Stimulated activated CD4-positive, alpha-beta T cell treated with anti-CD3 and anti-CD28 coated beads, Interleukin-15, amount 100 ng/mL, for 48 hours (primary cell): ENCODE data around the gene KRT33A.

Source experiments
- DNase-seq, 2 donors: peaks; one replicate each; pipeline ENCODE4 v3.0.0-alpha.2; 2020; ENCODE audit warnings: low read depth in 2 of 2

The KRT33A gene

DNA sequence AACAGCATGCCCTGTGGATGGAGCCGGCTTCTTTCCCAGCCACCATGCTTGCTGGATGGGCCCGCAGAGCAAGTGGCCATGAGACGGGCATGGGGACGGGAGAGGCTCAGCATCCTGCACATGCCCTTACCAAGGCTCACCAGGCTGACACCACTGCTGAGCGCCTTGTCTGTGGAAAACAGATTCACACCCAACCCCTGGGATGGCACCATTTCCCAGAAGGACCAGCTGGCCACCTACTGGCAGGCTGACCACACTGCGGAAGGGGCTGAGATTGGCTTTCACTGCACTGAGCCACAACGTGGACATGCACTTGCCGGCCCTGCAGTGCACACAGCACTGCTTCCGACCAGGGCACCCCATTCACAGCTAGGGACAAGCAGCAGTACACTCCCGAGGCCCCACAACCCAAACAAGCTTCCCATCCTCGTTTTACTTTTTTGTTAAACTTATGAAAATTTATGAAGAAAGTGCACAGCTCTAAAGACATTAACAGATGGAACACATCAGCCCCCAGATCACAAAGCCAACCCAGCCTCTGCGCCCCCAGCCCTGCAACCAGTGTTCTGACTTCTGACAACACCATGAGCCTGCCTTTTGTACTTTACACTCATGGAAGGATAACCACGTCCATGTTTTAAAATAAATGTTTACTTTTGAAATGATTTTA, 21.2 kb downstream of the KRT33A start:
- DNase-seq = no peak

DNA sequence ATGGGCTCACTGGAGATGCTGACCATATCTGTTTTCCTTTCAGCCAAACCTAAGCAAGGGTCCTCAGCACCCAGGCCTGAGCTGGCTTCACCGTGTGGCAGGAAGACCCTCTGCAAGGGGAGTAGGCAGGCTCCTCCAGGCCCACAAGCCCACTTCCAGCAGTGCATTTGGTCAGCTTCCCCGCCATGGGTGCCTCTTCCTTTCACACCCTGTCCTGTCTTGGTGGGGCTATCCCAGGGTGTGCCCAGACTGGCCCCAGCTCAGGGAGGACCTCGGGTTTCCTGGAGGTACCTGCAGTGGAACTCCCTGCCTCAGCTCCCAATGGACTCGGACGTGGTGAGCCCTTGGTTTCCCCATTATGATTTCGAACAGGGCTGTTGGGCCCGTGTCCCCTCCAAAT, 22.4 kb downstream of the KRT33A start:
- DNase-seq = no peak

DNA sequence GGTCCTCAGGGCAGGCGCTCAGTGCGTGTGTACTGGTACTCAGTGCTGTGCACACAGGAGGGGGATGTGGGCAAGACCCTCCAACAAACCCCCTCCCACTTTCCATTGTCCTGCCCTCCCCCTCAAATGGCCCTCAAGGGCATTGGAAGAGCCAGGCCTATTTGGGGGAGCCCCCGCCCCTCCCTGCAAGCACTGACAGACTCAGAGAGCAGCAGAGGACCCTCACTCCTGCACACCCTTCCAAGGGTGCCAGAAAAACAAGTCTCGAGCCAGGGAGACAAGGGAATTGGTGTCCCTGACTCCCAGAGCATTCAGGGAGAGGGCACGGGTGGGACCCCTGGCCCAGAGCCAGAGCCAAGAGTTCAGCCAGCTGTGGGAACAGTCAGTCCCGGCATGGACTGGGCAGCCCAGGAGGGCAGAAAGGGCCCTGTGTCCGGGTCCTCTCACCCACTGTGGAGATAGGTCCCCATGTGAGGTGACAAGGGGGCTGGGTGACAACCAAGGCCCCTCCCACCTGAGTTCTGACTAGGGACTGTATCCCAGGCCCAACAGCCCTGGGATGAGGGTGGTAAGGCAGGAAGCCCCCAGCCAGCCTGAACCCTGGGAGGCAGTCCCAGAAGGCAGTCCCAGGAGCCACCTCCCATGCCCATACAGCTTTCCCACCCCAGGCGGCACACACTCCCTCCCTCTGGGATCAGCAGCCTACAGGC, 23.1 kb downstream of the KRT33A start:
- DNase-seq = no peak

DNA sequence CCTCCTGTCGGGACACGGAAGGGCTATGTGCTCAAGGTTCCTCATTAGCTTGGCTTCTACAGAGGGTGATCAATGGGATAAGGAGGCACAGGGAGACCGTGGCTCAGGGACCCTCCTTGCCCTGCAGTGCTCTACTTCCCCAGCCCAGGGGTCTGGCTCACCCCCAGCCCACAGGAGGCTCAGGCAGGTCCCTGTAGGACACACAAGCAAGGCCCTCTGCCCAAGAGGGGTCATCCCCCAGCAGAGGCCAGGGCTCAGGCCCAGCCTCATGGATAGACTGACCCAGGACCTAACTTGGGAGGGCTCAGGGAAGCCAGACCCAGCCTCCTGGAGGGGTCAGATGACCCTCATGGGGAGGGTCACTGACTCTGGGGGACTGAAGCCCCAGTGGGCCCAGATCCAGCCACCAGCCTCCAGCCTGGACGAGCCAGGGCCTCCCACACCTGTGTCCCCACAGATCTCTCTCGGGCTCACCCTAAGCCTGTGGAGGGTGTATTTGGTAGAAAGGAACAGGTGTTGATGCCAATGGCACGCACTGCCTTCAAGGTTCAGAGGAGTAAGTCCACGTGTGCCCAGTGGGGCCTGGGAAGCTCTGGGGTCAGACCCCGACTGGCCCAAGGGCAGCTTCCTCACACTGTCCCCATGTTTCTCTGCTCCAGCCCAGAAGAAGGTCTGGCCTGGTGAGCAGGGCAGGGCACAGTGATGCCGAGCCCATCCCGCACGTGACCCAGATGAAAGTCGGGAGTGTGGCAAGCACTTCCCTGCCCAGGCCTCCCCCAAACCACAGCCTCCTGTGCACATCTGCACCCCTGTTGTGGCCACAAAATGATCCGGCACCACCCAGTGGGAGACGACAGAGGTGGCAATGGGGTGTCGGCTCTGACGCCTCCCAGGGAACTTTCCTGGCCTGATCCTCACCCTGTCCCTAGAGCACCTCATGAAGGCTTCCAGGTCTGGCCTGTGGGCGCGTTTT, 24.2 kb downstream of the KRT33A start:
- DNase-seq = no peak

DNA sequence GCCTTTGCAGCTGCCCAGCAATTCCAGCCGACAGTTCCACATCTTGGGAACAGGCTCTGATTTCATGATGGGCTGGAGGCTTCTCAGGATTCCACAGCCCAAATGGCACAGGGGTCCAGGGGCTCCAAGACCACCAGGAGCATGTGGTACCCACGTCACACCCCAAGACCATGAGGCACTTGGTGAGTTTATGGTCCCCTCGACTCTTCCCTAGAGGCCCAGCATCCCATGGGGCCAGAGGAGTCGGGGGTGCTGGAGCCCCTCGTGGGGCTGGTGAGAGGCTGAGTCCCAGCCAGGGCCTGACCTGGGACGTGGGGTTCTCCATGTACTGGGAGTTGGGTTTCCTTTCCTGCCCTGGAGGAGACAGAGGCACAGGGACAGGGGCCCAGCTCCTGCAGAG, 25.0 kb downstream of the KRT33A start:
- no peak for DNase-seq

DNA sequence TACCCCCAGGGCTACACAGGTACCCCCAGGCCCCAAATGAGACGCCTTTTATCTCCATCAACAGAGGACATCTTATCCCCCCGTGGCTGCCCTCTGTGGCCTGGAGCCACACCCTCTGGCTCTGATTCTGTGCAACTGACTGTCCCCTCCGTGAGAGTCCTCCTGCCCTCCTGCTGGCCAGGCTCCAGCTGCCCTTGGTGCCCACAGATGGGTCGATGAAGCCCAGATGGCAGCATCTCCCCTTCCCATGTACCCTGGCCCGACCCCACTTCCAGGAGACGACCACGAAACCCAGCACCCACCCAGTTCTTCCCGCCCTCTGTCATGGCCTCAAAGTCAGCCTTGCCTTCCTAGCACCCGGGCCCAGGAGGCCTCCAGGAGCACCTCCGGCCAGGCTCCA, 25.5 kb downstream of the KRT33A start:
- DNase-seq = no peak

DNA sequence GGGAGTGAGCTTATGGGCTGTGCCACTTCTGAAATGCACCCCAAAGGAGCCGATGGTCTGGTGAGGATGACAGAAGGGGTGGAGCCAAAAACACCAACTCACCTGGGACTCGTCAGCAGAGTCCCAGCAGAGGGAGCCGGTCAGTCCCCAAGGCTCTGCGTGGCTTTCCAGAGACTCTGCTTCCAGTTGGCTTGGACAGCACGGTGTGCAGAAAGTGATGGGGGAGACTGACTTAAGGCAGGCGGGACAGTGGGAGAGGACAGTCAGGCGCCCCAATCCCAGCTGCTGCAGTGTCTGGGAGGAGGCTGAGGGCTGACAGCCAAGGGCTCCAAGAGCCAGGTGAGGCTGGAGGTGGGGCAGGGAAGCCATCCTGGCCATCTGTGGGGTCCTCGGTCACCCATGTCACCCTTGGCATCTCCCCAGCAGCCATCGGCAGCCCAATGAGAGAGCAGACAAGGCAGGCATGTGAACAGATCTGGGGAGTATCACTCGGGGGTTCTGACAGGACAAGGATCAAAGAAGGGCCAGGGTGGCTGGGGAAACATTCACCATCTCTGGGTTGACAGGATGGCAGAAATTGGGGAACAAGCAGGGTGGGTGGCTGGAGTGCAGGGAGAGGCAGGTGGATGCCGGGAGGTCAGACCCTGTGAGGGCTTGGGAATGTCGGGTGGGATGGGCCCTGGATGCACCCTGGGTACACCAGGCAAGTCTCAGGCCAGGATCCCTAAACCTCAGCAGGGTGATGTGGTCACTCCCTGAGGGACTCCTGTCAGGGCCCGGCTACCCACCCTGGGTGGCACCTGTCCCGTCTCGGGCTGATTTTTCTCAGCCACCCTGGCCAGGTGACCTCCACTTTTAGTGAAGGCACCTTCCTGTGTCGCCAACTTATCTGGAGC, 26.2 kb downstream of the KRT33A start:
- no peak for DNase-seq

DNA sequence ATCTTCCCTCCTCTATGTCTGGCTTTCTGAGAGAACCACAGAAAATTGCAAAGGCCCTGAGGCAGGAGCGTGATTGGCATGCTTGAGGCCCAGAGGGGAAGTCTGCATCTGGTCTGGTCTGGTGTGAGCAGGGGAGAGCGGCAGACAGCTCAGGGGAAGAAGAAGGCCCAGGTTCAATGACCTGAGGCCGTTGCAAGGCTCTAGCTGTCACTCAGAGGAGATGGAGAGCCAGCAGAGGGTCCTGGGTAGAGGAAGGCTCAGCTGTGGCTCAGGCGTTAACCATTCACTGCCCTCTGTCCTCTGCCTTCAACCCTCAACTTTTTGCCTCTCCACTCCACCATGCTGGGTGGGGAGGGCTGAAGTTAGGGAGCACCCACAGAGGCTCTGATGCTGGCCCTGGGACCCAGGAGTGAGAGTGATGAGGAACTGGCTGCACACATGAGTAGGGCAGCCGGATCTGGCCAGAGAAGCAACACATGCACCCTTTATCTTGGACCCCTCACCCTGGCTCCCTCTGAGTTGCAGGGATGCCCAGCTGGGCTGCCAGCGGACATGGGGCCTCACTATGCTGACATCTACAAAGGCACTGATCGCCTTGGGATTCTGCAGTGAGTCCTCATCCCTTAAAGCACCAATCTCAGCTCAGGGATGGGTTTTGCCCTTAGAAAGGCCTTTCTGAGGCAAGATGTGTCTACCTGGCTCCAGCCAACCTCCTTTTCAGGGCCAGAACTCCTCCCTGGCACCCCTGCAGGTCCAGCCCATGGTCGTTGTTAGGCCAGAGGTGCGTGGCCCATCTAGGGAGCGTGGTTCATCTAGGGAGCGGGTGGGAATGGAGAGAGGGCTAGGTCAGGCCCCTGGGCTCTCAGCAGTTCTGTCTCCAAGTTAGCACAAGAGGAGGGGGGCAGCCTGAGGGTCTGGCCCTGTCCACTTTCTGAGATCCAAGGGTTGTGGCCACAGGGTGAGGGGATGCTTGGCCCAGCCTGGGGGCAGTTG, 27.4 kb downstream of the KRT33A start:
- no peak for DNase-seq

DNA sequence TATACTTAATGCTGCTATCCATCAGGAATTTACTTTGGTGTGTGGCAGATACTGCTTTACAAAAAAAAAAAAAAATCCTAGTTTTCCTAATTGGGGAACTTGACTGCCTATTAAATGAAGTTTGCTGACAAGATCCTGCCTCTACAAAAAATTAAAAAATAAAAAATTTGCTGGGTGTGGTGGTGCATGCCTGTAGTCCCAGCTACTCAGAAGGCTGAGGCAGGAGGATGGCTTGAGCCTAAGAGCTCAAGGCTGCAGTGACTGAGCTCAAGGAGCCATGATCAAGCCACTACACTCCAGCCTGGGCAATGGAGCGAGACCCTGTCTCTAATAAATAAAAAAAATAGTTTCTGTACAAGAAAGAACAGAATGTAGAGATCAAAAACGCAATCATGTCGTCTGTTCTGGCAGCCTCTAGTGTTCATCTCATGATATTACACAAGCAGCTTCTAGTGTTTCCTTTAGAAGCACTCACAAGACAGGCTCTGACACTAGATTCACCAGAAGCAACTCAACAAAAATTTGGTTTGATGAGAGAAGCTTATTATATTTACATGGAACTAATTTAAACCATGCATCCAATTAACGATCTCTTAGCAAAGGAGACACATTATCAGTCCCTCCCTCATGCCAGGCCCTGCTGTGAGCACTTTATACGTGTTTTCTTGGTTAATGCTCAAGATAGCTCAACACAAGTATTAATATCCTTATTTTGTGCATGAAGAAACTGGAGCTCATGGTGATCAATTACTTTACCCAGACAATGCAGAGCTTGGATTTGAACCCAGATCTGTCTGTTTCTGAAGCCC, 28.3 kb downstream of the KRT33A start:
- DNase-seq = no peak

DNA sequence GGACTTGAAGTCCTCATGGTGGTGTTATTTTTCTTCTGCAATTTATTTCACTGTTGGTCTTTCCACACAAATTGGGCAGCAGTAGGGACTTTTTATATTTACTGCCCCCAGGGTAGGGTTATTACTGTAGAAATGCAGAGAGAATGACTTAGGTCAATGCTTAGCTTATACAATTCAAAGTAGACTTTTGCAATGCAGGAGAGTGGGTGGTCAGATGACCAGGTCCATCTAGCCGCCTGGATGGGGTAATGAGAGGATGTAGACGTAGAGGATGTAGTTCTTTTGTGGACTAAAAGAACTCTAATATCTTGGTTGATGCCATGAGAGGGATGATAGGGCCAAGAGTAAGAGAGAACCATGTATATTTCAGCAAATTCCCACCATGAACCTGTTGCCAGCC, 32.4 kb downstream of the KRT33A start:
- DNase-seq = no peak

DNA sequence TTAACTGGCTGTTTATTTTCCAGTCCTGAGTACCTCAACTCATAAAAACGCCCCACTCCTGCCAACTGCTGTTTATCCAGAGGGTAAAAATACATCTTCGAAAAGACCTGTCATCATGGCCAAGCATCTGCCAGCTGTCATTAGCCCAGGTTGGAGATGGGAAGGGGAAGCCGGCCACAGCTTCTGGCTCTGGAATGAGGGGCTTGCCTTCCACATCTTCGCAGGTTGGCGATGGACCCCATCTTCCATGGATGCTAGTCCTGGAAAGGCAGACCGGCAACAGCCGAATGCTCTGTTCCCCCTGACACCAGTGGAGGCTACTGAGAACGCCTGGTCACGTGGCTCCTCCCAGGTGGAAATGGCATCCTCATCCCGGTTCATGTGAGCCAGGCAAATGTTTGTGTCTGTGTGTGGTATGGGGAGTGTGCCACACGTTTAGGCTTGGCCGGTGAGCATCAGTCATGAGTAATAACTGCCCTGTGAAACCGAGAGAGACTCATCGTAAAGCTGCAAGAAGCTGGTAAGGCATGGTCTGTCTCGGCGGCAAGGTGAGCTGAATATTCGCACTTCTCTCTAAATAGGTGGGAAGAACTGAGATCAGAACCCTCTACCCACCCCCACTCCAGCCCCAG, 34.7 kb downstream of the KRT33A start:
- no peak for DNase-seq

DNA sequence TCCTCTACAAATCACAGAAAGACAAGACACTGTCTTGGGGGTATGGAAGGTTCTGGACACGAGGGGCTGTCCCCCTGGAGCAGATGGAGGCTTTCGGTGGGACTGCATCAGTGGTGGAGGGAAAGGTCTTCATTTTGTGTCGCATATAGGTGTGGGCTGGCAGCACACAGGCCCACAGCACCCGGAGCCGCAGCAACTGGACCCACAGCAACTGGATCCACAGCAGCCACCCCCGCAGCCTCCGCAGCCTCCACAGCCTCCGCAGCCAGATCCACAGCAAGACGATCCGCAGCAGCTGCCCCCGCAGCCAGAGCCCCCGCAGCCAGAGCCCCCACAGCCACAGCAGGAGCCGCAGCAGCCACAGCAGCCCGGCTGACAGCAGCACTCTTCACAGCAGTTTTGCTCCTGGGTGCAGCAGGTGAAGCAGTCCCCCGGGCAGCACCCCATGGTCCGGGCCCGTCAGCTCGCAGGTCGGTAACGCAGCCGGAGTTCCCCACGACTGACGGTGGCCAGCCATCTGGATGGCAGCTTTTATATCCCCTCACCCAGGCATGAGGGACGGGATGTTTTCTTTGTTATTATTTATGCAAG, 35.3 kb downstream of the KRT33A start, which contains the start of gene KRTAP17-1:
TSS of gene KRTAP17-1 (minus strand) at position 507 of the 591 bp plus-strand sequence. CDS start at position 447, 60 bp downstream.
- no peak for DNase-seq

DNA sequence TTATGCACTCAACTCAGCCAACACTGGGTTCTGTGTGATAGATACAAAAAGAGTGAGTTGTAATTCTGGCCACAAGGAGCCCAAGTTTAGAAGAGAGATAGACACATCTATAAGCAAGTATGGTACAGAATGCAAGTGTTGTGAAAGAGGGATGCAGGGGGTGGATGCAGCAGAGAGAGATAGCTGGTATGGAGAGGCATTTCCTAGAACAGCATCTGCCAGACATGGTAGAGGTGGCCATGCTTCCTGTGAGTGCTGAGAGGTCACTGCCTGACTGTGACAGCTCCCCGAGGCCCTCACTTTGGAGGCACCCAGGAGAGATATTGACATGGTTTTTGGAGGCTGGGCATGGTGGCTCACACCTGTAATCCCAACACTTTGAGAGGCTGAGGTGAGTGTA, 39.5 kb downstream of the KRT33A start:
- no peak for DNase-seq

DNA sequence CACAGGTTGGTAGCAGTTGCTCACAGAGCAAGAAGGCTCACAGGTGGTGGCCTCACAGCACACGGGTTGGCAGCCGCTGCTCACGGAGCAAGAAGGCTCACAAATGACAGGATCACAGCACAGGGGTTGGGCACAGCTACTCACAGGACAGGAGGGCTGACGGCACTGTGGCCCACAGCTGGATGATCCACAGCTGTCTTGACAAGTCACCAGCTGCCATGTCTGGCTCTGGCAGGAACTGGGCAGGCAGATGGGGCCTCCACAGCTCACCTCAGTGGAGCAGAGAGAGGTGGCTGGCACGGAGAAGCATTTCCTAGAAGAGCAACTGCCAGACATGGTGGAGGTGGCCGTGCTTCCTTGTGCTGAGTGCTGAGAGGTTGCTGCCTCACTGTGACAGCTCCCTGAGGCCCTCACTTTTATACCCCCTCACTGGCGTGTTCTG, 41.7 kb downstream of the KRT33A start, which contains the start of gene KRTAP16-1:
TSS of gene KRTAP16-1 (minus strand) at position 392 of the 442 bp plus-strand sequence. CDS start at position 336, 56 bp downstream.
- peak in 1 of 2 donors; percentile 16 for DNase-seq

DNA sequence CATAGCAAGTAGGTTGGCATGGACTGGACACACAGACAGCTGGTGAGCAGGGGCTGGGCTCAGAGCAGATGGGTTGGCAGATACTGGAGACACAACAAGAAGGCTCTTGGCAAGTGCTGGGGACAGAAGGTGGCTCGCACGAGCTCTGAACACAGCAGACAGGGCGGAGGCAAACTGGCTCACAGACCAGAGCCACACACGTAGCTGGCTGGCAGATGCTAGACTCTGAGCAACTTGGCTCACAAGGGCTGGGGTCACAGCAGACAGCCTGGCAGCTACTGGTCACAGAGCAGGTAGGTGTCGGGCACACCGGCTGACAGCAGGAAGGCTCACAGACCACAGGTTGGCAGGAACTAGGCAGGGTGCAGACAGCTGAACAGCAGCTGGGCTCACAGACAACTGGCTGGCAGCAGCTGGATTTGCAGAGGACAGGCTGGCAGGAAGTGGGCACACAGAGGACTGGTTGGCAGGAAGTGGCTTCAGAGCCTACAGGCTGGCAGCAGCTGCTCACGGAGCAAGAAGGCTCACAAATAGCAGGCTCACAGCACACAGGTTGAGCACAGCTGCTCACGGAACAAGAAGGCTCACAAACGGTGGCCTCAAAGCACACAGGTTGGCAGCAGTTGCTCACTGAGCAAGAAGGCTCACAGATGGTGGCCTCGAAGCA, 42.2 kb downstream of the KRT33A start:
- DNase-seq = peak; percentile 25 to 34

DNA sequence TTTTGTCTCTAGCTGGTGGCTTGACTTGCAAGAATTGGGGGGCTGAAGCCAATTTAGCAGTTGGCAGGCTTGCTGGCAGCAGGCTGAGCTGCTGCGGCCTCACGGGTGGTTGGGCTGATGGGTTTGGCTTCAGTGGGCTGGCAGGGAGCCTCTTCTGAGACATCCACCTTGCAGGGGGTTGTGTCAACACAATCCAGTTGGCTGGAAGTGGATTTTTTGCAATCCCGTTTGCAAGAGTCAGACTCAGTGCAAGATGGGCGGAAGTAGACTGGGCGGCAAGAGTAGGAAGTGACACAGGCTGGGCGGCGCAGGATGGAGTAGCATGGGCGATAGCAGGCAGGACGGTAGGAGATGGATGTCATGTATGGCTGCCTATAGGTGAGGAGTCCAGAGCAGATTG, 43.0 kb downstream of the KRT33A start:
- DNase-seq = no peak

DNA sequence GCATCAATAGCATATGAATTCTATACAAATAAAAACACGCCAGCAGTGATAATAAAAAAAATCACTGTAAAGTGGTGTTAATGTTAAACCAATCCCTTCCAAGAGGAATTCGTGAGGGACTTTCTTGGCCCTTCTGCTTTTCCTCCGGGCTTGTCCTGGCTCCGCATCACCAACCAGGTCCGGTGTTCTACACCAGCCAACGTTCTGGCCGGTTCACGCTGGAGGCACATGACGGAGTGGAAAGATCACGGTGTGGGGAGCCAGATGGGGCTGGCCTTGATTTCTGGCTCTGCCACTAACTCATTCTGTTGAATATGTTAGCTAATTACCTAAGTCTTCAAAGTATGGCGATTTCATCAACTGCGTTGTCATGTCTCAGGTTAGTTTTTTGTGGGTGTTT, 46.5 kb downstream of the KRT33A start:
- DNase-seq = no peak
